ENCODE results near the gene OAT. TPM values are rescaled to one million over a fixed set of nuclear protein-coding genes. Genes with fewer than 3 reads are reported as not detected.
A peak's percentile ranks its signal among the peaks of the same experiment; 100 is the strongest.

Gene OAT
- total and polyA plus RNA-seq, 12 donors, result 15.1 to 46.9 (median 31.5) TPM

DNA sequence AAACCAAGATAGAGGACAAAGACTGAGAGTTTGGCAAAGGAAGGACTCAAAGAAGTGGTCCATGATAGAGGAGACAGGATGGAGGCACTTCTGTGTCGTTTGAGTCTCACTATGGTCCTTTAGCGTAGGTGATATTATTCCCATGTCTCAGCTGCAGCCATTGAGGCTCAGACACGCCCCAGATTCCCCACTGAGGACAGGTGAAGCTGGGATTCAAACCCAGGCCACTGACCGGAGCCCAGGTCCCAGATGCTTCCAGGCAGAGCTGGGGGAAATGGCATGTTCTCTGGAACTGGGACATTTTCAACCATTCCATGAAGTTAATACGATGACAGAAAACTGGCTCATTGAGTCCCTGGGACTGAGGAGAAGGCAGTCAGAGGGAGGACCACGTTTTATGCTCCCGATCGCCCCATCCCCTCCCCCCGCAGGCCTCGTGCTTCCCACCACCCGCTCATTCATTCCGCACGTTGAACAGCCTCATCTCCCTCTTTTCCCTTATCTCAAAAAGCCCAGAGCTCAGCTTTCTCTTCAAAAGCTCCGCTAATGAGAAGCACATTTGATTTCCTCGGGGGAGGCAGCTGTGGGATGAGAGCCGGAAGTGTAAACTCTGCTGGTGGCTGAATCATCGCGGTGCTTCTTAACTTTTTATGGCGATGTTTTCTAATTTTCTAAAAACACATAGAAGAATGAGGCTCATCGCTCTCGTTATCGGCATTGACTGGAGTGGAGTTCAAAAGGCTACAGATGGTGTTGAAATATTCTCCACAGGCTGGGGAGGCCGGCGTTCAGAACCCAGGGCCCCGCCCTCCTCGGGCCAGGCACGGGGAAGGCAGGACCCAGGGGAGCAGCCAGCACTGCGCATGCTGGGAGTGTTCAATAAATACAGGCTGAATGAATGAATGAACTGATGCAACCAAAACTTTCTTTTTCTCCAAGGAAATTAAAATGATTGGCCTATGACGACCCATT is 64.0 kb downstream of the OAT start:
- peaks cover 0 to 17% (median 7%) of the 10 kb centered on the region in 9 donors for H3K4me1 ChIP-seq
- peaks cover 0 to 15% (median 4%) of the 10 kb centered on the region in 7 donors for H3K27me3 ChIP-seq
- peak; percentile 32 to 62 for DNase-seq
- 15 to 17% methylated on average over 29 of the region's 29 CpGs for WGBS, 2 donors
- H3K9me3 ChIP-seq, result peaks cover 0 to 14% (median 6%) of the 10 kb centered on the region in 11 donors
- intact Hi-C loops (cut with DNase I), result no loop called here
- peak overlapping the region in 2 of 10 donors; percentile 17 to 54 for H3K27ac ChIP-seq
- ATAC-seq, result peak; percentile 60 to 93 (median 84)
- peak overlapping the region in 9 of 10 donors; percentile 17 to 51 (median 44) for H3K4me3 ChIP-seq
- TF ChIP-seq, protein P1, sequence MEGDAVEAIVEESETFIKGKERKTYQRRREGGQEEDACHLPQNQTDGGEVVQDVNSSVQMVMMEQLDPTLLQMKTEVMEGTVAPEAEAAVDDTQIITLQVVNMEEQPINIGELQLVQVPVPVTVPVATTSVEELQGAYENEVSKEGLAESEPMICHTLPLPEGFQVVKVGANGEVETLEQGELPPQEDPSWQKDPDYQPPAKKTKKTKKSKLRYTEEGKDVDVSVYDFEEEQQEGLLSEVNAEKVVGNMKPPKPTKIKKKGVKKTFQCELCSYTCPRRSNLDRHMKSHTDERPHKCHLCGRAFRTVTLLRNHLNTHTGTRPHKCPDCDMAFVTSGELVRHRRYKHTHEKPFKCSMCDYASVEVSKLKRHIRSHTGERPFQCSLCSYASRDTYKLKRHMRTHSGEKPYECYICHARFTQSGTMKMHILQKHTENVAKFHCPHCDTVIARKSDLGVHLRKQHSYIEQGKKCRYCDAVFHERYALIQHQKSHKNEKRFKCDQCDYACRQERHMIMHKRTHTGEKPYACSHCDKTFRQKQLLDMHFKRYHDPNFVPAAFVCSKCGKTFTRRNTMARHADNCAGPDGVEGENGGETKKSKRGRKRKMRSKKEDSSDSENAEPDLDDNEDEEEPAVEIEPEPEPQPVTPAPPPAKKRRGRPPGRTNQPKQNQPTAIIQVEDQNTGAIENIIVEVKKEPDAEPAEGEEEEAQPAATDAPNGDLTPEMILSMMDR (IDR thresholded peaks at IDR 0.05), result peak in 1 of 9 donors; percentile 10
- H3K36me3 ChIP-seq, result no peaks in the 10 kb centered on the region

DNA sequence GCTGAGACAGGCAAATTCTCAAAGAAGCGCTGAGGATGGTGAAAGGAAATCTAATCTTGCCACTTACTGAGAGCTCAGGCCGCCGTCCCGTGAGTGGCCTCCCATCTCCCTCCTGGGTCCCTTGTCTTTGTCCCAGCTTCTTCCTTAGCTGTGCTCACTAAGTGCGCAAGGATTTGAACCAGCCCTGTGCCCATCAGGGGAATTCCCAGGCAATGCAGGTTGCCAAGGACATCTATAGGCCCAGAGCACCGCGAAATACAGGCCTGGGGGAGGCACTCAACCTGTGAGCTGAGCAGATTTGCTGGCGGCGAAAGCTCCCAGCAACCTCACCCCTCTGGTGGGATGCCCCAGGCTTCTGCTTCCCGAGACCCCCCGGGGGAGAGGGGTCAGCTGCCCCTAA is 64.8 kb downstream of the OAT start:
- ATAC-seq, result no peak
- H3K4me1 ChIP-seq, result peaks cover 0 to 17% (median 7%) of the 10 kb centered on the region in 9 donors
- no peak overlapping the region for H3K27ac ChIP-seq
- H3K4me3 ChIP-seq, result no peak overlapping the region
- H3K27me3 ChIP-seq, result peaks cover 0 to 17% (median 4%) of the 10 kb centered on the region in 7 donors
- H3K36me3 ChIP-seq, result no peaks in the 10 kb centered on the region
- no peak for DNase-seq
- TF ChIP-seq, protein P1 (IDR thresholded peaks at IDR 0.05), result no peak
- intact Hi-C loops (cut with DNase I), result no loop called here
- peaks cover 0 to 6% (median under 1%) of the 10 kb centered on the region in 11 donors for H3K9me3 ChIP-seq
- 76 to 80% methylated on average over 11 of the region's 11 CpGs for WGBS, 2 donors

DNA sequence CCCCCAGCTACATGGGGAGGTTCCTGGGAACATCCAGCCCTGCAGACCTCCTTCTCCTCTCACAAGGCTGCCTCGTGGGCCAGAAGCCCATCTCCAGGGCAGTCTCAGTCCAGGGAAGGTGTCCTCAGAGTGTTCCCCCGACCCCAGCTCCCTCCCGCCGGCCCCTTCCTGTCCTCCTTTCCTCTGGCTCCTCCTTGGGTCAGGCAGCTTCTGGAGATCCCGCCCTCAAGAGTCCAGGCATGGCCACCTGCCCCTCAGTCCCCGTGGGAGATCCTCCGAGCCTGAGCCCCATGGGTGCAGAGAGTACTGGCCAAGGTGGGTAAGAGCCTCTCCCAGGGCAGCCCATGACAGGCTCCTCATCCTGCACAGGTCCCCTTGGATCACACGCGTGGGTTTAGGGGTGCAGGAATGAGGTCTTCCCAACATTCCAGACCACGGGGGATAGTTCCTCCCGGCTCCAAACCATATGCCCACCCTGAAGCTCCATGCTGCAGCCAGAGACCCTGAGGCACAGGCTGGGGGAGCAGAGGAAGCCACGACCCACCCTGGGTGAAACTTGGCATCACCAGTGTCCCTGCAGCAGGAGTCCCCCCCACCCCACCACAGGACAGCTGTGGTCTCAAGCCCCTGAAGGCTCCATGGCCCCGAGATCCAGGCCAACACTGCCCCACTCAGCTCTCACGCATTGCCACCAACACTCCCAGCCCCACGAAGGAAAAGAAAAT is 65.5 kb downstream of the OAT start:
- H3K9me3 ChIP-seq, result no peaks in the 10 kb centered on the region
- intact Hi-C loops (cut with DNase I), result no loop called here
- H3K4me3 ChIP-seq, result no peak overlapping the region
- H3K27ac ChIP-seq, result no peak overlapping the region
- 76 to 79% methylated on average over 15 of the region's 15 CpGs for WGBS, 2 donors
- TF ChIP-seq, protein P1 (IDR thresholded peaks at IDR 0.05), result no peak
- peaks cover 0 to 17% (median 7%) of the 10 kb centered on the region in 9 donors for H3K4me1 ChIP-seq
- DNase-seq, result no peak
- ATAC-seq, result peak in 1 of 8 donors; percentile 20
- H3K36me3 ChIP-seq, result no peaks in the 10 kb centered on the region
- H3K27me3 ChIP-seq, result peaks cover 0 to 17% (median 1%) of the 10 kb centered on the region in 7 donors

All from heart right ventricle (tissue), 16 donors.